Fibroblast of gingiva (primary cell): ENCODE results near the gene CUEDC1.
A peak's percentile ranks its signal among the peaks of the same experiment; 100 is the strongest.

ENCODE experiments used
- DNase-seq: peaks from one replicate; pipeline ENCODE4 v3.0.0-alpha.2; 2011; ENCODE audit warnings: low read depth

The CUEDC1 gene

GRCh38 chr17:57894848-57895247 lies 60.4 kb downstream of the CUEDC1 start:
- DNase-seq: no peak

GRCh38 chr17:57892820-57893595 lies 62.2 kb downstream of the CUEDC1 start:
- DNase-seq: peak; percentile 100

- DNase-seq: peak; percentile 89
Observed at GRCh38 chr17:57892146-57892819, 62.9 kb downstream of the CUEDC1 start.

GRCh38 chr17:57890857-57891232 lies 64.4 kb downstream of the CUEDC1 start:
- DNase-seq: no peak

GRCh38 chr17:57889892-57890856 lies 65.0 kb downstream of the CUEDC1 start:
- DNase-seq: peak; percentile 94

GRCh38 chr17:57889252-57889651 lies 66.0 kb downstream of the CUEDC1 start:
- DNase-seq: no peak

- no peak for DNase-seq
Observed at GRCh38 chr17:57888311-57889216, 66.6 kb downstream of the CUEDC1 start.

GRCh38 chr17:57887161-57887560 lies 68.1 kb downstream of the CUEDC1 start:
- DNase-seq: no peak

GRCh38 chr17:57886020-57886419 lies 69.2 kb downstream of the CUEDC1 start:
- DNase-seq: no peak

GRCh38 chr17:57885148-57885915 lies 69.9 kb downstream of the CUEDC1 start:
- no peak for DNase-seq

- DNase-seq: peak; percentile 45
Observed at GRCh38 chr17:57881783-57882351, 73.3 kb downstream of the CUEDC1 start.

GRCh38 chr17:57881143-57881542 lies 74.1 kb downstream of the CUEDC1 start:
- peak; percentile 88 for DNase-seq

- DNase-seq: no peak
Observed at GRCh38 chr17:57880086-57880456, 75.1 kb downstream of the CUEDC1 start.

- no peak for DNase-seq
Observed at GRCh38 chr17:57879437-57880085, 75.7 kb downstream of the CUEDC1 start.

- DNase-seq: no peak
Observed at GRCh38 chr17:57877803-57878377, 77.3 kb downstream of the CUEDC1 start.

GRCh38 chr17:57876866-57877237 lies 78.4 kb downstream of the CUEDC1 start:
- DNase-seq: no peak

GRCh38 chr17:57876023-57876865 lies 79.0 kb downstream of the CUEDC1 start:
- no peak for DNase-seq

- peak; percentile 97 for DNase-seq
Observed at GRCh38 chr17:57875290-57876022, 79.8 kb downstream of the CUEDC1 start.
